K562 (cell line): ENCODE data around the gene TBC1D1. TPM values are rescaled to one million over a fixed set of nuclear protein-coding genes. Genes with fewer than 3 reads are reported as not detected.

Experiments
- ATAC-seq: fragments of 200-7000 bp; cut with Tn5 transposase; 3 replicates; pipeline ENCODE4 v1.9.1; 2020; ENCODE audit warnings: moderate library complexity
- BruUV-seq: library from RNA; stranded (reverse); fragments of 400-500 nt; replicated peaks from 2 replicates; lab custom pipeline; 2021; lab: Mats Ljungman, UMichigan
- CTCF ChIA-PET: fragments of 300-600 bp; formaldehyde crosslinking; extraction: SDS; loops from one replicate; lab custom pipeline; 2021; ENCODE audit warnings: low intra/inter-chr PET ratio; lab: Yijun Ruan, JAX
- POLR2A ChIA-PET: fragments of 300-600, 350-650 bp; sonication (Branson Sonifier 250); formaldehyde crosslinking; extraction: SDS; loops from one replicate; lab custom pipeline; 2021; ENCODE audit warnings: antibody characterized with exemption, inconsistent platforms; lab: Yijun Ruan, JAX
- DNase-seq, 4 experiments: peaks; one replicate each; pipeline versions ENCODE4 v3.0.0 to v3.0.0-alpha.2; 2011 to 2018; ENCODE audit warnings: low spot score in 3 of 4, mixed read lengths in 3 of 4; ENCODE audit errors: extremely low read depth in 1 of 4
- FAIRE-seq: peaks from 2 replicates; lab custom pipeline; 2011; peaks lifted over from hg19 to GRCh38; lab: Jason Lieb, UNC
- H2AFZ ChIP-seq: 2 replicates; pipeline ENCODE4 v1.6.0; 2011; ENCODE audit warnings: low read depth, low read length, control low read depth, inconsistent platforms
- H3K27ac ChIP-seq: fragments of 200-600 bp; 3 replicates; pipeline ENCODE4 v1.8.0; 2011; ENCODE audit warnings: low read depth, mild to moderate bottlenecking, control low read depth, inconsistent platforms, low read length, moderate library complexity, mixed read lengths; ENCODE audit errors: extremely low read depth
- H3K27me3 ChIP-seq, 2 experiments: fragments of 300-600 bp in 1 of 2; 2 replicates in 1 of 2; 3 replicates in 1 of 2; pipeline versions ENCODE4 v1.6.0 to v1.8.0; 2011; ENCODE audit warnings: inconsistent platforms in 2 of 2, low read length in 2 of 2, mild to moderate bottlenecking in 1 of 2, mixed read lengths in 1 of 2, moderate library complexity in 1 of 2; ENCODE audit not compliant: control insufficient read depth in 2 of 2, insufficient read depth in 2 of 2
- H3K36me3 ChIP-seq: fragments of 300-600 bp; 3 replicates; pipeline ENCODE4 v1.8.0; 2011; ENCODE audit warnings: mild to moderate bottlenecking, low read length, inconsistent platforms; ENCODE audit not compliant: control insufficient read depth, insufficient read depth
- H3K4me1 ChIP-seq, 2 experiments: fragments of 200-600 bp in 1 of 2; replicated peaks in 1 of 2; 2 replicates in 1 of 2; 3 replicates in 1 of 2; pipeline versions ENCODE4 v1.5.1 to v1.8.0; 2011; ENCODE audit warnings: inconsistent platforms in 2 of 2, low read length in 2 of 2, mild to moderate bottlenecking in 1 of 2, mixed read lengths in 1 of 2, moderate library complexity in 1 of 2; ENCODE audit not compliant: control insufficient read depth in 2 of 2, insufficient read depth in 2 of 2
- H3K4me2 ChIP-seq: 2 replicates; pipeline ENCODE4 v1.6.1; 2011; ENCODE audit warnings: low read length, control low read depth, inconsistent platforms, mixed read lengths; ENCODE audit not compliant: insufficient read depth
- H3K4me3 ChIP-seq: fragments of 200-600 bp; sonication (generic), shearing (Covaris generic); 2 replicates; pipeline ENCODE4 v1.5.1; 2016; ENCODE audit warnings: control low read depth, inconsistent platforms
- H3K79me2 ChIP-seq: fragments of 200-600 bp; 3 replicates; pipeline ENCODE4 v1.8.0; 2011; ENCODE audit warnings: low read length, inconsistent platforms; ENCODE audit not compliant: control insufficient read depth, insufficient read depth
- H3K9ac ChIP-seq, 2 experiments: 2 replicates each; pipeline versions ENCODE4 v1.6.0 to v1.6.1; 2011; ENCODE audit warnings: low read depth in 2 of 2, low read length in 2 of 2, control low read depth in 1 of 2, inconsistent platforms in 1 of 2, mild to moderate bottlenecking in 1 of 2, mixed read lengths in 1 of 2; ENCODE audit not compliant: insufficient read depth in 1 of 2
- H3K9me1 ChIP-seq: one replicate; pipeline ENCODE4 v1.6.0; 2011; ENCODE audit warnings: inconsistent platforms, mild to moderate bottlenecking, low read length, moderate library complexity; ENCODE audit not compliant: control insufficient read depth, insufficient read depth
- H3K9me3 ChIP-seq: replicated peaks from 2 replicates; pipeline ENCODE4 v1.5.1; 2011; ENCODE audit warnings: low read depth, low read length, inconsistent platforms; ENCODE audit not compliant: control insufficient read depth, insufficient read depth
- H4K20me1 ChIP-seq: replicated peaks from 2 replicates; pipeline ENCODE4 v1.6.1; 2011; ENCODE audit warnings: low read length, inconsistent platforms, mixed read lengths; ENCODE audit not compliant: control insufficient read depth, insufficient read depth
- ATF1 ChIP-seq, 2 experiments: fragments of 450-650 bp in 1 of 2; IDR thresholded peaks; 2 replicates each; pipeline ENCODE4 v1.6.1; 2016; ENCODE audit warnings: missing compliant biosample characterization in 1 of 2, missing genetic modification characterization in 1 of 2
- CEBPB ChIP-seq: fragments of 450-650 bp; IDR thresholded peaks from 2 replicates; pipeline ENCODE4 v1.6.1; 2016; ENCODE audit warnings: missing genetic modification characterization, missing compliant biosample characterization
- DPF2 ChIP-seq: fragments of 450-650 bp; IDR thresholded peaks from 2 replicates; pipeline ENCODE4 v1.6.1; 2016
- ERF ChIP-seq: fragments of 450-650 bp; formaldehyde crosslinking; IDR thresholded peaks from 2 replicates; pipeline ENCODE4 v1.4.0; 2020; ENCODE audit warnings: mild to moderate bottlenecking, mixed read lengths
- KDM5B ChIP-seq: fragments of 200-600 bp; sonication (generic); IDR thresholded peaks from 2 replicates; pipeline ENCODE4 v1.6.1; 2012; ENCODE audit warnings: low read depth, mild to moderate bottlenecking, moderate library complexity, low read length, control low read depth, inconsistent platforms; ENCODE audit not compliant: insufficient replicate concordance
- MYBL2 ChIP-seq, 2 experiments: fragments of 450-650 bp in 1 of 2; sonication (generic) in 1 of 2; formaldehyde crosslinking in 1 of 2; IDR thresholded peaks; 2 replicates each; pipeline versions ENCODE4 v1.6.1 to v1.8.1; 2017 to 2022; ENCODE audit warnings: borderline replicate concordance in 1 of 2, inconsistent platforms in 1 of 2, low read depth in 1 of 2, mild to moderate bottlenecking in 1 of 2, missing genetic modification reagents in 1 of 2, moderate library complexity in 1 of 2
- PHF8 ChIP-seq: fragments of 200-600 bp; sonication (generic); IDR thresholded peaks from 2 replicates; pipeline ENCODE4 v1.6.1; 2012; ENCODE audit warnings: mixed run types, mild to moderate bottlenecking, inconsistent platforms, low read length, moderate library complexity, borderline replicate concordance
- POLR2AphosphoS5 ChIP-seq: IDR thresholded peaks from 2 replicates; pipeline ENCODE4 v1.6.1; 2011; ENCODE audit warnings: mild to moderate bottlenecking, low read depth, low read length, moderate library complexity; ENCODE audit not compliant: control insufficient read depth, insufficient read depth
- PPARD ChIP-seq: fragments of 250-450 bp; sonication (Bioruptor Pico); IDR thresholded peaks from 2 replicates; pipeline ENCODE4 v1.8.0; 2022; ENCODE audit warnings: inconsistent platforms, mild to moderate bottlenecking, moderate library complexity
- RAD51 ChIP-seq: fragments of 450-650 bp; IDR thresholded peaks from 2 replicates; pipeline ENCODE4 v1.7.1; 2016; ENCODE audit warnings: low read depth, mild to moderate bottlenecking, borderline replicate concordance
- RNF2 ChIP-seq: sonication (generic); IDR thresholded peaks from 2 replicates; pipeline ENCODE4 v1.6.1; 2016
- TSC22D4 ChIP-seq: fragments of 450-650 bp; IDR thresholded peaks from 2 replicates; pipeline ENCODE4 v1.6.1; 2016; ENCODE audit warnings: missing genetic modification characterization, missing biosample characterization, control low read depth
- ZBTB8A ChIP-seq: fragments of 450-650 bp; IDR thresholded peaks from 2 replicates; pipeline ENCODE4 v1.6.1; 2018; ENCODE audit warnings: mild to moderate bottlenecking, moderate library complexity; ENCODE audit not compliant: partially characterized antibody
- ZNF184 ChIP-seq: sonication (generic); formaldehyde crosslinking; IDR thresholded peaks from 2 replicates; pipeline ENCODE4 v1.5.0; 2020; ENCODE audit warnings: missing genetic modification reagents
- WGBS: fragments of 100-300 bp; shearing (Covaris generic); methylation state at CpG from one replicate; pipeline ENCODE4 v1.1.6; 2016; ENCODE audit warnings: low coverage, mixed read lengths; ENCODE audit not compliant: insufficient coverage; ENCODE audit errors: missing lambda C conversion rate; 5-methylcytosine and 5-hydroxymethylcytosine counted together
- in situ Hi-C: fragments of 300-500 bp; cut with MboI; formaldehyde crosslinking; loops from 4 replicates; pipeline ENCODE4 v1.15.0; 2018; ENCODE audit warnings: inconsistent platforms, mixed read lengths
- intact Hi-C: fragments of 100-400 bp; cut with micrococcal nuclease; formaldehyde crosslinking; loops from 2 replicates; pipeline ENCODE4 v1.14.2; 2022
- polyA plus RNA-seq, 8 experiments: library from polyadenylated mRNA; depleted of rRNA in 4 of 8; stranded (reverse) in 5 of 8; unstranded in 3 of 8; fragments of >200 nt; fragmentation: Nextera tagmentation in 2 of 8; fragmentation: Illumina TruSeq in 1 of 8; extraction: Ambion mirVana in 2 of 8; extraction: Trizol in 1 of 8; gene quantifications; 2 replicates each; pipeline versions ENCODE4 v1.2.1 to v1.2.3, GENCODE V29; 2011 to 2014; ENCODE audit warnings: inconsistent platforms in 1 of 8, missing spikeins in 1 of 8
- total RNA-seq, 7 experiments: library from RNA; depleted of rRNA in 6 of 7; stranded (reverse); fragments of >200 nt in 6 of 7; fragmentation: Illumina TruSeq in 2 of 7; extraction: Trizol in 2 of 7; gene quantifications; 2 replicates each; pipeline versions ENCODE4 v1.2.1 to v1.2.3, GENCODE V29; 2011 to 2021; ENCODE audit warnings: low replicate concordance in 1 of 7
- TF ChIP-seq, protein P1 (sequence below): fragments of 250-450 bp; sonication (Bioruptor Pico); IDR thresholded peaks from 2 replicates; pipeline ENCODE4 v1.8.0; 2022; ENCODE audit warnings: inconsistent platforms, mild to moderate bottlenecking, moderate library complexity, borderline replicate concordance
- TF ChIP-seq, protein P2 (sequence below): fragments of 450-650 bp; formaldehyde crosslinking; IDR thresholded peaks from 2 replicates; pipeline ENCODE4 v1.4.0; 2022; ENCODE audit warnings: missing genetic modification characterization

The TBC1D1 gene
- total and polyA plus RNA-seq, 9 of the 15 experiments (the other 6 are each of a cell fraction or from before 2014, with no cell fraction given): 0.59 to 14.2 (median 8.8) TPM

DNA sequence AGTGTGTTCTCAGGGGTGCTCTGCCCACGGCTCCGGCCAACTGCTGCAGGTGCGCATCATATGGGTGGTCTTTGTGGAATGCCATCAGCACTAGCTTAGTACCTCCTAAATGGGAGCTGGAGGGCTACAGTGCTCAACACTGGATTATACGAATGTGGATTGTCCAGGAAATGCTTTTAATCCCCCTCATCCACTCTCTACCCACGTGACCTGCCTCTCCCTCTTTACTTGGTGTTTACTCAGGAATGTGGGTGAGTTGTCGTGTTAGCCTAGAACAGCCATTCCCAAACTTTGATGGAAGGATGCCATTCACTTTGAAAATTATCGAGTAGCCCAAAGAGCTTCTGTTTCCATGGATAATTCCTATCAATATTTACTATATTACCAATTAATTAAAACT is 220.1 kb downstream of the TBC1D1 start:
- no peak overlapping the region for H3K9ac ChIP-seq
- CTCF ChIA-PET: no interaction called here
- 0 out of 2 replicates have a peak, but pooled peaks cover 7% of the 10 kb centered on the region for H4K20me1 ChIP-seq

DNA sequence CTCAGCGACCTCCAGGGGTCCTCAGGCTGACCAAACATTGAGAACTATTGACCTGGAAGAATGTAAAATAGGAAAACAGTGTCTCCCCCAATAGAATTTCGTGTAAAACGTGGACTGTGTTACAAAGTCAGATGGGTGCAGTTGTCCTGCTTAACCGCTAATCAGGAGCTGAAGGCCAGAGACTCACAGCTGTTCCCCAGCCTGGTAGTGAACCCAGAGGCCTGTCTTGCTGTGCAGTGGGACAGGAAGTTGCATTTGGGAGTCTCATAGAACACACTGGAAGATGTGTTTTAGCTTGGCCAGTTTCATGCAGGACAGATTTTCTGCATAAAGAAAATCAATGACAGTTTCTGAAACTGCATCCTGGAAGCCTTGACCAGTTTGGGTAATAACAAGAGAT is 220.8 kb downstream of the TBC1D1 start:
- in situ Hi-C loops: no loop called here
- no peak for FAIRE-seq
- no peak overlapping the region for H2AFZ ChIP-seq
- no peak overlapping the region for H3K4me2 ChIP-seq
- DNase-seq: no peak
- ATAC-seq: no peak
- H3K4me1 ChIP-seq: 0 out of 5 replicates have a peak, but pooled peaks cover 0 to under 1% of the 10 kb centered on the region in 2 experiments
- H3K9me3 ChIP-seq: no peaks in the 10 kb centered on the region
- ChIA-PET CTCF (no interaction called here), POLR2A (no interaction called here)
- H3K79me2 ChIP-seq: no peaks in the 10 kb centered on the region
- no peaks in the 10 kb centered on the region for H3K36me3 ChIP-seq
- no peak overlapping the region for H3K4me3 ChIP-seq
- H4K20me1 ChIP-seq: 0 out of 2 replicates have a peak, but pooled peaks cover 7% of the 10 kb centered on the region
- H3K27me3 ChIP-seq: peaks cover 5 to 32% of the 10 kb centered on the region in 2 experiments; a peak in 3 of 5 replicates
- H3K9ac ChIP-seq: no peak overlapping the region
- H3K9me1 ChIP-seq: no peaks in the 10 kb centered on the region
- no peak overlapping the region for H3K27ac ChIP-seq
- intact Hi-C loops: no loop called here
- WGBS: 4% methylated on average over 4 of the region's 4 CpGs
- no TSS peak for BruUV-seq
- TF ChIP-seq ZBTB8A (no peak), POLR2AphosphoS5 (no peak), ERF (CRISPR knock-in tag) (no peak), PHF8 (no peak), RNF2 (no peak), PPARD (CRISPR knock-in tag) (no peak), MYBL2 (IDR thresholded peaks at IDR 0.05; ENCODE audit: low read depth) (no peak), MYBL2 (CRISPR knock-in tag; IDR thresholded peaks at IDR 0.05; ENCODE audit: borderline replicate concordance) (no peak), TSC22D4 (no peak), ATF1 (CRISPR knock-in tag; IDR thresholded peaks at IDR 0.05) (no peak), ATF1 (tag; IDR thresholded peaks at IDR 0.05) (no peak), DPF2 (no peak), ZNF184 (CRISPR knock-in tag) (no peak)
- TF ChIP-seq, protein P1, sequence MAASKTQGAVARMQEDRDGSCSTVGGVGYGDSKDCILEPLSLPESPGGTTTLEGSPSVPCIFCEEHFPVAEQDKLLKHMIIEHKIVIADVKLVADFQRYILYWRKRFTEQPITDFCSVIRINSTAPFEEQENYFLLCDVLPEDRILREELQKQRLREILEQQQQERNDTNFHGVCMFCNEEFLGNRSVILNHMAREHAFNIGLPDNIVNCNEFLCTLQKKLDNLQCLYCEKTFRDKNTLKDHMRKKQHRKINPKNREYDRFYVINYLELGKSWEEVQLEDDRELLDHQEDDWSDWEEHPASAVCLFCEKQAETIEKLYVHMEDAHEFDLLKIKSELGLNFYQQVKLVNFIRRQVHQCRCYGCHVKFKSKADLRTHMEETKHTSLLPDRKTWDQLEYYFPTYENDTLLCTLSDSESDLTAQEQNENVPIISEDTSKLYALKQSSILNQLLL (CRISPR knock-in tag): no peak
- TF ChIP-seq, protein P2, sequence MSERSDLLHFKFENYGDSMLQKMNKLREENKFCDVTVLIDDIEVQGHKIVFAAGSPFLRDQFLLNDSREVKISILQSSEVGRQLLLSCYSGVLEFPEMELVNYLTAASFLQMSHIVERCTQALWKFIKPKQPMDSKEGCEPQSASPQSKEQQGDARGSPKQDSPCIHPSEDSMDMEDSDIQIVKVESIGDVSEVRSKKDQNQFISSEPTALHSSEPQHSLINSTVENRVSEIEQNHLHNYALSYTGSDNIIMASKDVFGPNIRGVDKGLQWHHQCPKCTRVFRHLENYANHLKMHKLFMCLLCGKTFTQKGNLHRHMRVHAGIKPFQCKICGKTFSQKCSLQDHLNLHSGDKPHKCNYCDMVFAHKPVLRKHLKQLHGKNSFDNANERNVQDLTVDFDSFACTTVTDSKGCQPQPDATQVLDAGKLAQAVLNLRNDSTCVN (CRISPR knock-in tag): no peak

More for the DNA sequence above, 220.1 kb downstream of the TBC1D1 start:
- no peaks in the 10 kb centered on the region for H3K9me1 ChIP-seq
- 0 out of 5 replicates have a peak, but pooled peaks cover 0 to 3% of the 10 kb centered on the region in 2 experiments for H3K4me1 ChIP-seq
- 13% methylated on average over 7 of the region's 7 CpGs for WGBS
- in situ Hi-C loops (no loop called here), intact Hi-C loops (no loop called here)
- peaks cover 5 to 39% of the 10 kb centered on the region in 2 experiments; a peak in 3 of 5 replicates for H3K27me3 ChIP-seq
- no peak overlapping the region for H3K4me3 ChIP-seq
- no peak overlapping the region for H3K27ac ChIP-seq
- POLR2A ChIA-PET: no interaction called here
- no peak for DNase-seq
- H3K79me2 ChIP-seq: no peaks in the 10 kb centered on the region
- H3K9me3 ChIP-seq: no peaks in the 10 kb centered on the region
- no peaks in the 10 kb centered on the region for H3K36me3 ChIP-seq
- FAIRE-seq: no peak
- ATAC-seq: no peak
- TF ChIP-seq RAD51 (no peak), CEBPB (tag) (no peak), KDM5B (no peak)
- H3K4me2 ChIP-seq: no peak overlapping the region
- no TSS peak for BruUV-seq
- H2AFZ ChIP-seq: no peak overlapping the region
